ENCODE results near the gene ATP6V0A1.
"Not testable (repeated sequence)": the region's sequence is repeated elsewhere in the genome, so short reads cannot be mapped to it uniquely, and the experiment has no call there.

DNA sequence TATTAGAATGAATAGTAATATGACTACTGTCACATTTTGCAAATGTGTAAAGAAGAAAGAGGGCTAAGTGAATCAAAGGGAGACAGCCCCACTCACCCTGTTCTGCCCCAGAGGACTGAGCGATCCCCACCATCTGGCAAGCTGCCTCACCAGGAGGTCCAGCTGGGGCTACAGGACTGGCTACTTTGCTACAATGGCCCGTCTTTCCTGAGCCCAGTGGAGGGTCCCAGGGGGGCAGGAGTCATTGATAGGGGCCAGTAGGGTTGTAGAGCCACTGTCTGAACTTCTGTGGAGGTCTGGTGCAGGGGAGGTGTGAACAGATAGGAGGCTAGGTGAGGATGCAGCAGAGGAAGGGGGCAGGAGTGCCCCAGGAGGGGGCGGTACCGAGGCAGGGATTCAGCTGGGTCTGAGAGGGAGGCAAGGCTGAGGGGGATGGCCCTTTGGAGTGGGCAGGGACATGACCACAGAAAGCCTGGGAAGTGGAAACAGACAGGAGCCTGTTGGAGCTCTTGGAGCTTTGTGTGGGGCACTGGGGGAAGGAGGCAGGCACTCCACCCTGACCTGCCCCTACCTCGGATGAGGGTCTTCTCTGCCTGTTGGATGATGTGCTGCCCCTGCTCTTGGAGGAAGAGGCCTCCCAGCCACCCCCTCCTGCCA lies 97.4 kb downstream of the ATP6V0A1 start:
- TF ChIP-seq, protein P1, sequence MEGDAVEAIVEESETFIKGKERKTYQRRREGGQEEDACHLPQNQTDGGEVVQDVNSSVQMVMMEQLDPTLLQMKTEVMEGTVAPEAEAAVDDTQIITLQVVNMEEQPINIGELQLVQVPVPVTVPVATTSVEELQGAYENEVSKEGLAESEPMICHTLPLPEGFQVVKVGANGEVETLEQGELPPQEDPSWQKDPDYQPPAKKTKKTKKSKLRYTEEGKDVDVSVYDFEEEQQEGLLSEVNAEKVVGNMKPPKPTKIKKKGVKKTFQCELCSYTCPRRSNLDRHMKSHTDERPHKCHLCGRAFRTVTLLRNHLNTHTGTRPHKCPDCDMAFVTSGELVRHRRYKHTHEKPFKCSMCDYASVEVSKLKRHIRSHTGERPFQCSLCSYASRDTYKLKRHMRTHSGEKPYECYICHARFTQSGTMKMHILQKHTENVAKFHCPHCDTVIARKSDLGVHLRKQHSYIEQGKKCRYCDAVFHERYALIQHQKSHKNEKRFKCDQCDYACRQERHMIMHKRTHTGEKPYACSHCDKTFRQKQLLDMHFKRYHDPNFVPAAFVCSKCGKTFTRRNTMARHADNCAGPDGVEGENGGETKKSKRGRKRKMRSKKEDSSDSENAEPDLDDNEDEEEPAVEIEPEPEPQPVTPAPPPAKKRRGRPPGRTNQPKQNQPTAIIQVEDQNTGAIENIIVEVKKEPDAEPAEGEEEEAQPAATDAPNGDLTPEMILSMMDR (IDR thresholded peaks at IDR 0.05; ENCODE audit: low read depth, low read length): not testable (repeated sequence)
- TF ChIP-seq, protein P2, sequence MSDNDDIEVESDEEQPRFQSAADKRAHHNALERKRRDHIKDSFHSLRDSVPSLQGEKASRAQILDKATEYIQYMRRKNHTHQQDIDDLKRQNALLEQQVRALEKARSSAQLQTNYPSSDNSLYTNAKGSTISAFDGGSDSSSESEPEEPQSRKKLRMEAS (IDR thresholded peaks at IDR 0.05; ENCODE audit: low read depth, low read length): not testable (repeated sequence)

Measured in NB4 (cell line).